IMR-90 (cell line): ENCODE results near the gene SUSD6. TPM values are rescaled to one million over a fixed set of nuclear protein-coding genes. Genes with fewer than 3 reads are reported as not detected.
A peak's percentile ranks its signal among the peaks of the same experiment; 100 is the strongest.

Experiments
- ATAC-seq: fragments of 200-7000 bp; cut with Tn5 transposase; 2 replicates; pipeline ENCODE4 v1.9.1; 2020; ENCODE audit warnings: low read depth, mild to moderate bottlenecking, moderate library complexity
- BruUV-seq: library from RNA; stranded (reverse); fragments of 400-500 nt; replicated peaks from 2 replicates; lab custom pipeline; 2021; lab: Mats Ljungman, UMichigan
- CTCF ChIA-PET: fragments of 300-600 bp; formaldehyde crosslinking; extraction: SDS; loops from one replicate; lab custom pipeline; 2021; ENCODE audit warnings: antibody characterized with exemption; lab: Yijun Ruan, JAX
- POLR2A ChIA-PET: fragments of 300-600 bp; sonication (Branson Sonifier 250); formaldehyde crosslinking; loops from one replicate; lab custom pipeline; 2022; ENCODE audit warnings: antibody characterized with exemption; ENCODE audit not compliant: unreplicated experiment; lab: Charles Lee
- DNase-seq: peaks from one replicate; pipeline ENCODE4 v3.0.0; 2013
- H2AFZ ChIP-seq: replicated peaks from 2 replicates; pipeline ENCODE3; 2013; ENCODE audit warnings: low read length, mild to moderate bottlenecking; ENCODE audit not compliant: poor library complexity
- H2AK5ac ChIP-seq: 2 replicates; pipeline ENCODE4 v1.6.1; 2013; ENCODE audit warnings: low read depth, low read length, inconsistent platforms
- H2AK9ac ChIP-seq: replicated peaks from 2 replicates; pipeline ENCODE3; 2013; ENCODE audit warnings: mild to moderate bottlenecking, low read depth, low read length, moderate library complexity; ENCODE audit not compliant: poor library complexity
- H2BK120ac ChIP-seq: 2 replicates; pipeline ENCODE4 v1.6.1; 2013; ENCODE audit warnings: low read depth, low read length, inconsistent platforms
- H2BK15ac ChIP-seq: 3 replicates; pipeline ENCODE4 v1.6.1; 2013; ENCODE audit warnings: low read depth, low read length, inconsistent platforms
- H2BK20ac ChIP-seq: 2 replicates; pipeline ENCODE4 v1.6.1; 2013; ENCODE audit warnings: low read depth, mild to moderate bottlenecking, inconsistent platforms, low read length, moderate library complexity
- H2BK5ac ChIP-seq: 2 replicates; pipeline ENCODE4 v1.6.1; 2013; ENCODE audit warnings: mild to moderate bottlenecking, low read depth, low read length, inconsistent platforms; ENCODE audit not compliant: poor library complexity, severe bottlenecking
- H3K14ac ChIP-seq: replicated peaks from 2 replicates; pipeline ENCODE4 v1.6.1; 2013; ENCODE audit warnings: low read depth, low read length, inconsistent platforms
- H3K18ac ChIP-seq: 2 replicates; pipeline ENCODE4 v1.6.1; 2013; ENCODE audit warnings: low read depth, low read length, control low read depth
- H3K23ac ChIP-seq: 2 replicates; pipeline ENCODE4 v1.6.1; 2013; ENCODE audit warnings: low read depth, low read length, inconsistent platforms
- H3K27ac ChIP-seq: 2 replicates; pipeline ENCODE4 v1.5.1; 2013; ENCODE audit warnings: mild to moderate bottlenecking, control low read depth, low read length; ENCODE audit not compliant: insufficient read depth
- H3K27me3 ChIP-seq: 2 replicates; pipeline ENCODE4 v1.6.1; 2013; ENCODE audit warnings: low read length; ENCODE audit not compliant: control insufficient read depth, insufficient read depth
- H3K36me3 ChIP-seq: 2 replicates; pipeline ENCODE4 v1.6.1; 2013; ENCODE audit warnings: low read length, mixed read lengths; ENCODE audit not compliant: control insufficient read depth, insufficient read depth
- H3K4ac ChIP-seq: 2 replicates; pipeline ENCODE4 v1.6.1; 2013; ENCODE audit warnings: low read depth, low read length, inconsistent platforms
- H3K4me1 ChIP-seq: 2 replicates; pipeline ENCODE4 v1.6.1; 2013; ENCODE audit warnings: low read length, mixed read lengths; ENCODE audit not compliant: control insufficient read depth, insufficient read depth
- H3K4me2 ChIP-seq: 2 replicates; pipeline ENCODE4 v1.6.1; 2013; ENCODE audit warnings: low read depth, mild to moderate bottlenecking, control low read depth, low read length, moderate library complexity
- H3K4me3 ChIP-seq: 2 replicates; pipeline ENCODE4 v1.5.1; 2013; ENCODE audit warnings: low read depth, mild to moderate bottlenecking, control low read depth, low read length, moderate library complexity; ENCODE audit not compliant: insufficient read depth
- H3K56ac ChIP-seq: 2 replicates; pipeline ENCODE4 v1.6.1; 2013; ENCODE audit warnings: low read length, inconsistent platforms; ENCODE audit not compliant: insufficient read depth; ENCODE audit errors: extremely low read depth
- H3K79me1 ChIP-seq, 2 experiments: 2 replicates each; pipeline ENCODE4 v1.6.1; 2013; ENCODE audit warnings: low read length in 2 of 2, inconsistent platforms in 1 of 2, low read depth in 1 of 2
- H3K9ac ChIP-seq: 2 replicates; pipeline ENCODE4 v1.6.1; 2013; ENCODE audit warnings: low read depth, low read length, control low read depth
- H3K9me1 ChIP-seq: 2 replicates; pipeline ENCODE4 v1.6.1; 2013; ENCODE audit warnings: low read length, inconsistent platforms; ENCODE audit not compliant: insufficient read depth
- H3K9me3 ChIP-seq: 2 replicates; pipeline ENCODE4 v1.6.1; 2013; ENCODE audit warnings: low read length; ENCODE audit not compliant: control insufficient read depth, insufficient read depth
- H4K20me1 ChIP-seq: 2 replicates; pipeline ENCODE4 v1.6.1; 2013; ENCODE audit warnings: low read length, inconsistent platforms; ENCODE audit not compliant: insufficient read depth
- H4K5ac ChIP-seq: 2 replicates; pipeline ENCODE4 v1.6.1; 2013; ENCODE audit warnings: mild to moderate bottlenecking, low read depth, low read length, control low read depth
- H4K8ac ChIP-seq, 2 experiments: 2 replicates each; pipeline ENCODE4 v1.6.1; 2013; ENCODE audit warnings: low read depth in 2 of 2, low read length in 2 of 2, control low read depth in 1 of 2, inconsistent platforms in 1 of 2
- H4K91ac ChIP-seq: 2 replicates; pipeline ENCODE4 v1.6.1; 2013; ENCODE audit warnings: low read depth, low read length, inconsistent platforms; ENCODE audit not compliant: insufficient read depth
- BHLHE40 ChIP-seq: fragments of 150-350 bp; IDR thresholded peaks from 2 replicates; pipeline ENCODE4 v1.6.1; 2016; ENCODE audit warnings: mild to moderate bottlenecking, low read depth, low read length
- MAZ ChIP-seq: IDR thresholded peaks from 2 replicates; pipeline ENCODE4 v1.6.1; 2012; ENCODE audit warnings: low read depth, mild to moderate bottlenecking, low read length, improper control_type of control experiment, moderate library complexity, borderline replicate concordance
- RAD21 ChIP-seq: IDR thresholded peaks from 2 replicates; pipeline ENCODE4 v1.6.1; 2012; ENCODE audit warnings: low read length, improper control_type of control experiment
- USF2 ChIP-seq: fragments of 150-350 bp; IDR thresholded peaks from 2 replicates; pipeline ENCODE4 v1.6.1; 2017; ENCODE audit warnings: mild to moderate bottlenecking, antibody characterized with exemption, low read length, low read depth
- WGBS, 2 experiments: methylation state at CpG; one replicate each; pipeline versions ENCODE4 v1.1.5 to v1.1.7; 2013; ENCODE audit warnings: missing lambda C conversion rate in 2 of 2; ENCODE audit not compliant: insufficient read length in 1 of 2; ENCODE audit errors: extremely low coverage in 2 of 2; 5-methylcytosine and 5-hydroxymethylcytosine counted together
- dilution Hi-C: fragments of 300-500 bp; cut with HindIII; formaldehyde crosslinking; loops from one replicate; pipeline ENCODE4 v1.14.3; 2018; ENCODE audit warnings: low sequenced_read_pairs; ENCODE audit not compliant: unreplicated experiment
- in situ Hi-C: fragments of 300-500 bp; cut with MboI; formaldehyde crosslinking; loops from 3 replicates; pipeline ENCODE4 v1.14.3; 2019; ENCODE audit warnings: low sequenced_read_pairs, inconsistent platforms, mixed read lengths
- intact Hi-C: fragments of 100-400 bp; cut with micrococcal nuclease; formaldehyde crosslinking; loops from 2 replicates; pipeline ENCODE4 v1.10.0; 2022
- polyA plus RNA-seq, 3 experiments: library from polyadenylated mRNA; depleted of rRNA; stranded (reverse); fragments of >200 nt; gene quantifications; 2 replicates each; pipeline ENCODE4 v1.2.3, GENCODE V29; 2012; ENCODE audit warnings: low replicate concordance in 1 of 3
- total RNA-seq: library from RNA; depleted of rRNA; stranded (reverse); fragments of >200 nt; gene quantifications from 2 replicates; pipeline ENCODE4 v1.2.3, GENCODE V29; 2012

The SUSD6 gene
- total and polyA plus RNA-seq, 2 of the 4 experiments (the other 2 are of a cell fraction): 2.3 to 10.1 TPM

GRCh38 chr14:69636718-69637480 lies 25.5 kb downstream of the SUSD6 start (continued):
- TF ChIP-seq USF2: no peak
- TF ChIP-seq RAD21: no peak

- Histone ChIP-seq H4K20me1 (peaks cover 29% of the 10 kb centered on the region), H3K9me1 (peaks cover 38% of the 10 kb centered on the region), H2AFZ (no peak overlapping the region), H4K5ac (no peak overlapping the region), H3K4me3 (no peak overlapping the region), H3K4me2 (peak overlapping the region; percentile 11; the same call in 1 of the 2 replicates), H3K56ac (no peak overlapping the region), H3K9me3 (no peaks in the 10 kb centered on the region), H2AK5ac (peak overlapping the region; percentile 75), H4K8ac (peak overlapping the region; percentile 4 to 74; a peak in 1 of 4 replicates), H3K4ac (peak overlapping the region; percentile 35), H2BK5ac (no peak overlapping the region), H2BK120ac (peak overlapping the region; percentile 44; the same call in 1 of the 2 replicates), H3K23ac (peak overlapping the region; percentile 26), H3K4me1 (peaks cover 40% of the 10 kb centered on the region), H3K36me3 (no peaks in the 10 kb centered on the region), H2BK20ac (no peak overlapping the region), H4K91ac (peak overlapping the region; percentile 13; the same call in 1 of the 2 replicates), H3K27ac (peak overlapping the region; percentile 36), H3K27me3 (no peaks in the 10 kb centered on the region), H2BK15ac (peak overlapping the region; percentile 3; the same call in 1 of the 3 replicates), H3K18ac (peak overlapping the region; percentile 26; the same call in 1 of the 2 replicates), H2AK9ac (peak overlapping the region; percentile 20), H3K9ac (peak overlapping the region; percentile 16; the same call in 1 of the 2 replicates), H3K14ac (0 out of 2 replicates have a peak overlapping the region, but pooled peaks have one; percentile 8), H3K79me1 (peaks cover 24 to 83% of the 10 kb centered on the region in 2 experiments)
- DNase-seq (no peak), ATAC-seq (peak; percentile 40)
- TF ChIP-seq BHLHE40 (peak; percentile 72), MAZ (no peak)
- 0% methylated on average over 2 of the region's 3 CpGs; no CpG with 5 or more reads in 1 of the 2 experiments for WGBS, 2 experiments
- intact Hi-C loops: no loop called here
- in situ Hi-C loops: no loop called here
- ChIA-PET POLR2A (no interaction called here), CTCF (interaction anchor here (0.7 kb wide), 1 partner anchor 24 kb away, joined by 3 read pairs; no protein-coding TSS in a partner anchor)
- no TSS peak for BruUV-seq
- dilution Hi-C loops: no loop called here
Observed at GRCh38 chr14:69637503-69638031, 26.2 kb downstream of the SUSD6 start.
